ENCODE data around the gene PTGES.

- TF ChIP-seq EP300 (IDR thresholded peaks at IDR 0.05) (no peak), CTCF (IDR thresholded peaks at IDR 0.05) (no peak), POLR2A (IDR thresholded peaks at IDR 0.05) (no peak)
Observed at GRCh38 chr9:129693741-129694140, 59.1 kb downstream of the PTGES start.

Measured in sigmoid colon (tissue), 4 donors.